ENCODE measurements around the gene ANXA10. TPM values are rescaled to one million over a fixed set of nuclear protein-coding genes. Genes with fewer than 3 reads are reported as not detected.
"Not testable (repeated sequence)": the region's sequence is repeated elsewhere in the genome, so short reads cannot be mapped to it uniquely, and the experiment has no call there.

ANXA10 gene
- total RNA-seq, 2 donors from 2014 or later: not detected

DNA sequence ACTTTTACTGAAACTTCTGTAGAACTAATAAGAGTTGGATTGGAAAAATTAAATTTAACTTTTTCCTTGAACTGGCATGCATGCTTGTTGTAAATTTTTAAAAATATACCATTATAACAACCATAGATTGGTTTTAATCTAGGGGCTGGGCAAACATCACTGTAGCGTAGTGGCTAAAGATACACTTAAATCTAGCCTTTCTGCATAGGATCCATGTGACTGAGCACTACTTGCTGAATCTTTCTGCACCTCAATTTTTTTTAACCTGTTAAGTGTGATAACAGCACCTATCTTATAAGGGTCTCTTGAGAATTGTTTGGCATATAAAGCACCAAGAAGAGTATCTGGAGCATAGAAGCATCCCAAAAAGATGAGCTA, 4.1 kb downstream of the ANXA10 start:
- Mint-ChIP-seq H3K4me3 (no peak overlapping the region), H3K27me3 (no peaks in the 10 kb centered on the region), H3K27ac (no peak overlapping the region), H3K9me3 (peaks cover 3% of the 10 kb centered on the region), H3K36me3 (no peaks in the 10 kb centered on the region), H3K4me1 (ENCODE audit: low read depth in 2 of 2) (no peaks in the 10 kb centered on the region)
- DNase-seq (ENCODE audit: low spot score) (no peak), ATAC-seq (no peak)

- Mint-ChIP-seq H3K9me3 (peaks cover 7% of the 10 kb centered on the region), H3K36me3 (no peaks in the 10 kb centered on the region), H3K27me3 (no peaks in the 10 kb centered on the region), H3K4me3 (no peak overlapping the region), H3K4me1 (ENCODE audit: low read depth in 2 of 2) (no peaks in the 10 kb centered on the region), H3K27ac (no peak overlapping the region)
- DNase-seq (ENCODE audit: low spot score) (no peak), ATAC-seq (no peak)
These were observed 4.8 kb downstream of the ANXA10 start for GRCh38 chr4:168097161-168097560.

GRCh38 chr4:168098248-168098717, 5.9 kb downstream of the ANXA10 start:
- Mint-ChIP-seq H3K27me3 (no peaks in the 10 kb centered on the region), H3K4me1 (ENCODE audit: low read depth in 2 of 2) (no peaks in the 10 kb centered on the region), H3K27ac (no peak overlapping the region), H3K4me3 (no peak overlapping the region), H3K9me3 (peaks cover 7% of the 10 kb centered on the region), H3K36me3 (no peaks in the 10 kb centered on the region)
- ATAC-seq: no peak
- no peak for DNase-seq (ENCODE audit: low spot score)

GRCh38 chr4:168099195-168099594, 6.9 kb downstream of the ANXA10 start:
- H3K27me3 Mint-ChIP-seq: no peaks in the 10 kb centered on the region
- DNase-seq (ENCODE audit: low spot score): no peak
- peaks cover 7% of the 10 kb centered on the region for H3K9me3 Mint-ChIP-seq
- no peak overlapping the region for H3K27ac Mint-ChIP-seq
- H3K4me3 Mint-ChIP-seq: no peak overlapping the region
- no peaks in the 10 kb centered on the region for H3K4me1 Mint-ChIP-seq (ENCODE audit: low read depth in 2 of 2)
- ATAC-seq: no peak
- no peaks in the 10 kb centered on the region for H3K36me3 Mint-ChIP-seq

GRCh38 chr4:168101026-168101425, 8.7 kb downstream of the ANXA10 start:
- DNase-seq (ENCODE audit: low spot score) (no peak), ATAC-seq (no peak)
- no peaks in the 10 kb centered on the region for H3K36me3 Mint-ChIP-seq
- no peaks in the 10 kb centered on the region for H3K27me3 Mint-ChIP-seq
- H3K4me1 Mint-ChIP-seq (ENCODE audit: low read depth in 2 of 2): no peaks in the 10 kb centered on the region
- H3K4me3 Mint-ChIP-seq: no peak overlapping the region
- peaks cover 7% of the 10 kb centered on the region for H3K9me3 Mint-ChIP-seq
- H3K27ac Mint-ChIP-seq: no peak overlapping the region

DNA sequence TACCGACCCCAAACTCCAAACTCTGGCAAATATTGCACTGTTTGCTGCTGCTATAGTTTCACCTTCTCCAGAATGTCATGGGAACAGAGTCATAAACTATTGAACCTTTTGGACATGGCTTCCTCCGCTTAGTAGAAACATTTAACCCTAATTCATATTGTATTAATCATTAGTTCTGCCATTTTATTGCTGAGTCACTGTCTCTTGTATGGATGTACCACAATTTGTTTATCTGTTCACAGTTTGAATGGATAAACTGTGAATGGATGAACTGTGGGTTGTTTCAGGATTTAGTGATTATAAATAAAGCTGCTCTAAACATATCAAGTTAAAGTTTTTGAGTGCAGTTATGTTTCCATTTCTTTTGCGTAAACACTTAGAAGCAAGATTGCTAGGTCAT, 10.1 kb downstream of the ANXA10 start:
- H3K36me3 Mint-ChIP-seq: no peaks in the 10 kb centered on the region
- H3K27me3 Mint-ChIP-seq: no peaks in the 10 kb centered on the region
- no peak overlapping the region for H3K4me3 Mint-ChIP-seq
- ATAC-seq (no peak), DNase-seq (ENCODE audit: low spot score) (no peak)
- no peak overlapping the region for H3K27ac Mint-ChIP-seq
- peaks cover 5% of the 10 kb centered on the region for H3K9me3 Mint-ChIP-seq
- no peaks in the 10 kb centered on the region for H3K4me1 Mint-ChIP-seq (ENCODE audit: low read depth in 2 of 2)

- H3K4me3 Mint-ChIP-seq: no peak overlapping the region
- no peak overlapping the region for H3K27ac Mint-ChIP-seq
- H3K9me3 Mint-ChIP-seq: no peaks in the 10 kb centered on the region
- ATAC-seq (no peak), DNase-seq (ENCODE audit: low spot score) (no peak)
- H3K27me3 Mint-ChIP-seq: no peaks in the 10 kb centered on the region
- H3K4me1 Mint-ChIP-seq (ENCODE audit: low read depth in 2 of 2): no peaks in the 10 kb centered on the region
- H3K36me3 Mint-ChIP-seq: no peaks in the 10 kb centered on the region
These were observed 17.2 kb downstream of the ANXA10 start for GRCh38 chr4:168109527-168109926.

DNA sequence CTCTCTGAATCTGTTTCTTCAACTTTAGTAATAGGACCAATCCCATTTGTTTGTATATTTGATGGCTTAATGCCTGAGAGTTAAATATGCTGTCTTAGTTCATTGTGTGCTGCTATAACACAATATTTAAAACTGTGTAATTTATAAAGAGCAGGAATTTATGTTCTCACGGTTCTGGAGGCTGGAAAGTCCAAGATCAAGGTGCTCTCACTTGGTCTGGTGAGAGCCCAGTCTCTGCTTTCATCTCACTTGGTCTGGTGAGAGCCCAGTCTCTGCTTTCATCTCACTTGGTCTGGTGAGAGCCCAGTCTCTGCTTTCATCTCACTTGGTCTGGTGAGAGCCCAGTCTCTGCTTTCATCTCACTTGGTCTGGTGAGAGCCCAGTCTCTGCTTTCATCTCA, 20.7 kb downstream of the ANXA10 start:
- ATAC-seq; H3K36me3 Mint-ChIP-seq; H3K27me3 Mint-ChIP-seq; H3K4me3 Mint-ChIP-seq; H3K4me1 Mint-ChIP-seq (ENCODE audit: low read depth in 2 of 2); DNase-seq (ENCODE audit: low spot score); H3K27ac Mint-ChIP-seq; H3K9me3 Mint-ChIP-seq: not testable (repeated sequence)

DNA sequence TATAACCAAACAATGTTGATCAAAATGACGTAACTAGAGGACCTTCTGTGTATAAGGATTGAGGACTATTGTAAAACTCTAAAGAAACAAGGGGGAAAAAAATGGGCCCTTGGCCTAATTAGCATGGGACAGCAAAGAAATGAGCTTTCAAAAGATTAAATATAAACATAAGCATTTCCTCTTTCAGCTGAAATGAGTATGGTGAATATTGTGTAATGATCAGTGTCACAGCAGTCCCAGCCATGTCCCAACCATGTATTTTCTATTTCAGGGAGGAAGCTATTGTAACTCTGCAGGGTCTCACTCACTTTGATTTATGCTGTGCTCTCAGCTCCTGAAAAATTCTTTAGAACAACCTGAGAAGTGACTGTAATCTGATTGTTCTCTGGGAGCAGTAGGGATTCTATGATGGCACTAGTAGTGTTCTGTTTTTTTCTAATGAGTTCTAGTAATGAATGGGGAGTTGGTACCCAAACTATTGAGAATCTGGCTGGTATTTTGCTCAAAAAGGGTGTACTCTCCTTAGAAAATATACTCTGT, 25.8 kb downstream of the ANXA10 start:
- no peak for ATAC-seq

DNA sequence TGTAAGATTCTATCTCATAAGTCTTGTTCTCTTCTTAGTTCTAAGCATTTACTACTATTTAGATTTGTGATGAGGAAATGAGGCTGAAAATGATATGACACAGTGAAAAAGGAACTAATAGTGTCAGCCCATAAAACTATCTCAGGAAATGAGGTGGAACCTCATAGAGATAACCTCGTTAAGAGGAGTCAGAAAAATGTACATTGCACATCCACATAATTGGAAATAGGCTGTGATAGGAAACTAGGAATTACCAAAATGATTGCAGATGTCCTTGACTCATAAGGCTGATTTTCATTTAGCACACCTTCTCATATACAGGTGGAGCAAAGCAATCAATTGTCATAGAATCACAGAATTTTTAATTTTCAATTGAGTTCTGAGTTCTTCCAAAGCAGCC, 26.8 kb downstream of the ANXA10 start:
- ATAC-seq (no peak), DNase-seq (ENCODE audit: low spot score) (no peak)
- Mint-ChIP-seq H3K4me1 (ENCODE audit: low read depth in 2 of 2) (no peaks in the 10 kb centered on the region), H3K27me3 (no peaks in the 10 kb centered on the region), H3K27ac (no peak overlapping the region), H3K4me3 (no peak overlapping the region), H3K9me3 (no peaks in the 10 kb centered on the region), H3K36me3 (no peaks in the 10 kb centered on the region)

More for the DNA sequence above, 25.8 kb downstream of the ANXA10 start:
- no peaks in the 10 kb centered on the region for H3K36me3 Mint-ChIP-seq
- no peaks in the 10 kb centered on the region for H3K27me3 Mint-ChIP-seq
- H3K4me1 Mint-ChIP-seq (ENCODE audit: low read depth in 2 of 2): no peaks in the 10 kb centered on the region
- no peaks in the 10 kb centered on the region for H3K9me3 Mint-ChIP-seq
- H3K4me3 Mint-ChIP-seq: no peak overlapping the region
- no peak overlapping the region for H3K27ac Mint-ChIP-seq
- no peak for DNase-seq (ENCODE audit: low spot score)

GRCh38 chr4:168119890-168120289, 27.6 kb downstream of the ANXA10 start:
- Mint-ChIP-seq H3K4me1 (ENCODE audit: low read depth in 2 of 2) (no peaks in the 10 kb centered on the region), H3K36me3 (no peaks in the 10 kb centered on the region)

GRCh38 chr4:168120811-168121210, 28.5 kb downstream of the ANXA10 start:
- ATAC-seq (no peak), DNase-seq (ENCODE audit: low spot score) (no peak)
- H3K36me3 Mint-ChIP-seq: no peaks in the 10 kb centered on the region
- no peaks in the 10 kb centered on the region for H3K4me1 Mint-ChIP-seq (ENCODE audit: low read depth in 2 of 2)
- H3K9me3 Mint-ChIP-seq: no peaks in the 10 kb centered on the region
- no peak overlapping the region for H3K27ac Mint-ChIP-seq
- no peaks in the 10 kb centered on the region for H3K27me3 Mint-ChIP-seq
- no peak overlapping the region for H3K4me3 Mint-ChIP-seq

More at GRCh38 chr4:168119890-168120289, 27.6 kb downstream of the ANXA10 start:
- no peak for ATAC-seq
- Mint-ChIP-seq H3K27me3 (no peaks in the 10 kb centered on the region), H3K4me3 (no peak overlapping the region), H3K9me3 (no peaks in the 10 kb centered on the region), H3K27ac (no peak overlapping the region)
- no peak for DNase-seq (ENCODE audit: low spot score)

- Mint-ChIP-seq H3K4me1 (ENCODE audit: low read depth in 2 of 2) (no peaks in the 10 kb centered on the region), H3K36me3 (no peaks in the 10 kb centered on the region), H3K4me3 (no peak overlapping the region), H3K27me3 (no peaks in the 10 kb centered on the region), H3K27ac (no peak overlapping the region), H3K9me3 (peaks cover 5% of the 10 kb centered on the region)
- DNase-seq (ENCODE audit: low spot score) (no peak), ATAC-seq (no peak)
These were observed 31.8 kb downstream of the ANXA10 start for GRCh38 chr4:168124008-168124641.

DNA sequence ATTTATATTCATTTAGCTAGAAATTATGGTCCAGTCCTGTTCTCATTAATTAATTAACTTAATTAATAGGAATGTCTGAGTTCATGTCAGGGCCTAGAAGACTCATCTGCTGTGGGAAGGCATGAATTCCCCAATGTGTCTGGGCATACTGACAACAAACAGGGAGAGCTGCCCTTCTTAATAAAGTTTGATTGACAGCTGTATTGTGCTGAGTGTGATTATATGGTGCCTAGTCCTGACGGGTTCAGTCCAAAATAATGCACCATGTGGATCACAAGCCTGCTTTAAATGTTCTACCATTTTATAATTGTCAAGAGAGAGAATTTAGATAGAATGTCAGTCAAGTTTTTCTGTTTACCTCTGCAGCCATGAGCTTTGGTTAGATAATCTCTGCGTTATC, 34.6 kb downstream of the ANXA10 start:
- no peaks in the 10 kb centered on the region for H3K27me3 Mint-ChIP-seq
- DNase-seq (ENCODE audit: low spot score) (no peak), ATAC-seq (no peak)
- H3K36me3 Mint-ChIP-seq: no peaks in the 10 kb centered on the region
- no peak overlapping the region for H3K4me3 Mint-ChIP-seq
- H3K9me3 Mint-ChIP-seq: peaks cover 7% of the 10 kb centered on the region
- H3K4me1 Mint-ChIP-seq (ENCODE audit: low read depth in 2 of 2): no peaks in the 10 kb centered on the region
- no peak overlapping the region for H3K27ac Mint-ChIP-seq

DNA sequence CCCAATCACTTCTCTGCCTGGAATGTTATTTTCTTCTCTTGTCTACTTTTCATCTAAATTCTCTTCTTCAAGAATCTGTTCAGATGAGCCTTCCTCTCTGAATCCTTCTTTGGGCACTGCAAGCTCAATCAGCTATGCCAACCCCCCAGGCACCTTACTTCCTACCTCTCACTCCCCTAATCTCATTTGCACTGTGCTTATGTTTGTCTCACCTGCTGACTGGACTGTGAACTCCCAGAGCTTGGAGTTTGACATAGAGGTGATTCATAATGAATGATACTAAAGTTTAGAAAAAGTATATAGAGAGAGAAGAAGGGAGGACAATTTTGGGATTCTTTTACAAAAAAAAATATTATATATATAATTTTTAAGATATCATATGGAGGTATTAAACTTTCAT, 36.3 kb downstream of the ANXA10 start:
- Mint-ChIP-seq H3K9me3 (peaks cover 7% of the 10 kb centered on the region), H3K4me1 (ENCODE audit: low read depth in 2 of 2) (no peaks in the 10 kb centered on the region), H3K4me3 (no peak overlapping the region), H3K36me3 (no peaks in the 10 kb centered on the region), H3K27ac (no peak overlapping the region), H3K27me3 (no peaks in the 10 kb centered on the region)
- DNase-seq (ENCODE audit: low spot score) (no peak), ATAC-seq (no peak)
